ENCODE data around the gene DNAI1.

DNAI1 gene

DNA sequence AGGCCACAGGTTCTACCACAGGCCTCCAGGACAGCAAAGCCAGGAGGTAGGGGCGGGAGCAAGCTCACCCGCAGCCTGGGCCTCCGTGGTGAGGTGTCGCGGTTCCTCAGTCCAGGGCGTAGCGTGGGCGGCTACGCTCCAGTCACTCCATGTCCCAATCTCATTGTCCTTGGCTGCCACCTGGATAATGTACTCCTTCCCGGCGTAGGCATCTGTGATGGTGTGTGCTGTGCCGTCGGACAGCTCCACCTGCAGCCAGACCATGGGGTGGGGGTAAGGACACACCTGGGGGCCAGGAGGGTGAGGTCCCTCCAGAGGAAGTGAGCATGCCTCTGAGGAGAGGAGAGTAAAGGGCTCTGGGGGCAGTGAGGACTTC is 94.0 kb downstream of the DNAI1 start:
- no peak for TF ChIP-seq GABPA (IDR thresholded peaks at IDR 0.05; ENCODE audit: low read depth)
- TF ChIP-seq, protein P1, sequence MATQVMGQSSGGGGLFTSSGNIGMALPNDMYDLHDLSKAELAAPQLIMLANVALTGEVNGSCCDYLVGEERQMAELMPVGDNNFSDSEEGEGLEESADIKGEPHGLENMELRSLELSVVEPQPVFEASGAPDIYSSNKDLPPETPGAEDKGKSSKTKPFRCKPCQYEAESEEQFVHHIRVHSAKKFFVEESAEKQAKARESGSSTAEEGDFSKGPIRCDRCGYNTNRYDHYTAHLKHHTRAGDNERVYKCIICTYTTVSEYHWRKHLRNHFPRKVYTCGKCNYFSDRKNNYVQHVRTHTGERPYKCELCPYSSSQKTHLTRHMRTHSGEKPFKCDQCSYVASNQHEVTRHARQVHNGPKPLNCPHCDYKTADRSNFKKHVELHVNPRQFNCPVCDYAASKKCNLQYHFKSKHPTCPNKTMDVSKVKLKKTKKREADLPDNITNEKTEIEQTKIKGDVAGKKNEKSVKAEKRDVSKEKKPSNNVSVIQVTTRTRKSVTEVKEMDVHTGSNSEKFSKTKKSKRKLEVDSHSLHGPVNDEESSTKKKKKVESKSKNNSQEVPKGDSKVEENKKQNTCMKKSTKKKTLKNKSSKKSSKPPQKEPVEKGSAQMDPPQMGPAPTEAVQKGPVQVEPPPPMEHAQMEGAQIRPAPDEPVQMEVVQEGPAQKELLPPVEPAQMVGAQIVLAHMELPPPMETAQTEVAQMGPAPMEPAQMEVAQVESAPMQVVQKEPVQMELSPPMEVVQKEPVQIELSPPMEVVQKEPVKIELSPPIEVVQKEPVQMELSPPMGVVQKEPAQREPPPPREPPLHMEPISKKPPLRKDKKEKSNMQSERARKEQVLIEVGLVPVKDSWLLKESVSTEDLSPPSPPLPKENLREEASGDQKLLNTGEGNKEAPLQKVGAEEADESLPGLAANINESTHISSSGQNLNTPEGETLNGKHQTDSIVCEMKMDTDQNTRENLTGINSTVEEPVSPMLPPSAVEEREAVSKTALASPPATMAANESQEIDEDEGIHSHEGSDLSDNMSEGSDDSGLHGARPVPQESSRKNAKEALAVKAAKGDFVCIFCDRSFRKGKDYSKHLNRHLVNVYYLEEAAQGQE (IDR thresholded peaks at IDR 0.05; ENCODE audit: insufficient replicate concordance, low read depth), result no peak
- H3K27me3 ChIP-seq (ENCODE audit: insufficient read depth, poor library complexity, severe bottlenecking), result peaks cover 14% of the 10 kb centered on the region
- H3K4me3 ChIP-seq (replicated peaks; ENCODE audit: insufficient read depth, low read length), result no peak overlapping the region
- H3K27ac ChIP-seq (replicated peaks), result no peak overlapping the region
- no peak for DNase-seq (ENCODE audit: low read depth in 1 of 2, low spot score in 1 of 2)

DNA sequence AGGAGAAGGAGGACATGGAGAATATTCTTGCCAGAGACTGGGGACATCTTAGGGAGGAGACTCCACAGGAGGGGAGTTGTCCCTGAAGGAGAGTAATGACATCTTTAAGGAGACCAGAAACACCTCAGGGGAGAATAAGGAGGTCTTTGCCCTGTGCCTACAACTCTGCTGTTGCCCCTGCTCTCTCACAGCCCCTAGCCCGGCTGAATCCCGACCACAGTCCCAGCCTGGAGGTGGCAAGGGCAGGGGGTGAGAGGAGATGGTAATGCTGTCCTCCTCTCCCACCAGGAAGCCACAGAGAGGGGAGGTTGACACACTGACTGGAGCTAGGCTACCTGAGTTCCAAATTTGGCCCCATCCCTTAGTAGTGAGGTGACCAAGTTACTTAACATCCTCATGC is 94.4 kb downstream of the DNAI1 start:
- H3K4me3 ChIP-seq (replicated peaks; ENCODE audit: insufficient read depth, low read length), result no peak overlapping the region
- DNase-seq (ENCODE audit: low read depth in 1 of 2, low spot score in 1 of 2), result no peak
- TF ChIP-seq, protein P2, sequence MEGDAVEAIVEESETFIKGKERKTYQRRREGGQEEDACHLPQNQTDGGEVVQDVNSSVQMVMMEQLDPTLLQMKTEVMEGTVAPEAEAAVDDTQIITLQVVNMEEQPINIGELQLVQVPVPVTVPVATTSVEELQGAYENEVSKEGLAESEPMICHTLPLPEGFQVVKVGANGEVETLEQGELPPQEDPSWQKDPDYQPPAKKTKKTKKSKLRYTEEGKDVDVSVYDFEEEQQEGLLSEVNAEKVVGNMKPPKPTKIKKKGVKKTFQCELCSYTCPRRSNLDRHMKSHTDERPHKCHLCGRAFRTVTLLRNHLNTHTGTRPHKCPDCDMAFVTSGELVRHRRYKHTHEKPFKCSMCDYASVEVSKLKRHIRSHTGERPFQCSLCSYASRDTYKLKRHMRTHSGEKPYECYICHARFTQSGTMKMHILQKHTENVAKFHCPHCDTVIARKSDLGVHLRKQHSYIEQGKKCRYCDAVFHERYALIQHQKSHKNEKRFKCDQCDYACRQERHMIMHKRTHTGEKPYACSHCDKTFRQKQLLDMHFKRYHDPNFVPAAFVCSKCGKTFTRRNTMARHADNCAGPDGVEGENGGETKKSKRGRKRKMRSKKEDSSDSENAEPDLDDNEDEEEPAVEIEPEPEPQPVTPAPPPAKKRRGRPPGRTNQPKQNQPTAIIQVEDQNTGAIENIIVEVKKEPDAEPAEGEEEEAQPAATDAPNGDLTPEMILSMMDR (IDR thresholded peaks at IDR 0.05; ENCODE audit: insufficient read depth, low read length), result no peak
- TF ChIP-seq, protein P1 (IDR thresholded peaks at IDR 0.05; ENCODE audit: insufficient replicate concordance, low read depth), result no peak
- no peak for TF ChIP-seq POLR2AphosphoS5 (IDR thresholded peaks at IDR 0.05; ENCODE audit: low read depth)
- TF ChIP-seq SPI1 (IDR thresholded peaks at IDR 0.05; ENCODE audit: borderline replicate concordance, low read depth), result no peak
- TF ChIP-seq GABPA (IDR thresholded peaks at IDR 0.05; ENCODE audit: low read depth), result no peak
- no peak overlapping the region for H3K27ac ChIP-seq (replicated peaks)
- peaks cover 14% of the 10 kb centered on the region for H3K27me3 ChIP-seq (ENCODE audit: insufficient read depth, poor library complexity, severe bottlenecking)

DNA sequence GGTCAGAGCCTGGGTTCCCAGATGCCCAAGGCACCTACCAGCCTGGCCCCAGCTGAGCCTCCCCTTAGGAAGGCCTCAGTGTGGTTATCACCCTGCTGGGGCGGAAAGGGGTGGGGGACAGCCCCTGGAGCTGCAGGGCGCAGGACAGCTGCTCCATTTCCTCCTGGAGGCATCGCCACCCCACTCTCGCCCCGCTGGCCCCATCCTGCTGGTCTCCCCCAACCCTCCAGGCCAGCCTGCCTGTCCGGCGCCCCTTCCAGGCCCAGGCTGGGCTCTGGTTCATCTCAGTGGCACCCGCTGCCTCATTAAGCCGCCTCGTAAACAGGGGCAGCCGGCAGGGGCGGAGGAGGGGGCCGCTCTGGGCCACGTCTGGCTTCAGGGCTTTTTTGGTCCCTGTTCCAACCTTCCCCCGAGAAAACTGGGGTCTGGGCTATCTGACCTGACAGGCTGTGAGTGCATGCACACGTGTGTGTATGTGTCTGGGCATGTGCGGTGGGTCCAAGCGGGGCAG is 95.0 kb downstream of the DNAI1 start:
- no peak for DNase-seq (ENCODE audit: low read depth in 1 of 2, low spot score in 1 of 2)
- Histone ChIP-seq H3K4me3 (replicated peaks; ENCODE audit: insufficient read depth, low read length) (no peak overlapping the region), H3K27me3 (ENCODE audit: insufficient read depth, poor library complexity, severe bottlenecking) (peaks cover 10% of the 10 kb centered on the region), H3K27ac (replicated peaks) (no peak overlapping the region)
- TF ChIP-seq, protein P1 (IDR thresholded peaks at IDR 0.05; ENCODE audit: insufficient replicate concordance, low read depth), result no peak
- TF ChIP-seq POLR2AphosphoS5 (IDR thresholded peaks at IDR 0.05; ENCODE audit: low read depth) (no peak), SPI1 (IDR thresholded peaks at IDR 0.05; ENCODE audit: borderline replicate concordance, low read depth) (no peak), GABPA (IDR thresholded peaks at IDR 0.05; ENCODE audit: low read depth) (no peak)
- TF ChIP-seq, protein P2 (IDR thresholded peaks at IDR 0.05; ENCODE audit: insufficient read depth, low read length), result no peak
